Non-pigmented ciliary epithelial cell (primary cell): Measurements from ENCODE around the gene DDIT4L.
"Not testable (repeated sequence)": the region's sequence is repeated elsewhere in the genome, so short reads cannot be mapped to it uniquely, and the experiment has no call there.

Source experiments
- DNase-seq: peaks from one replicate; pipeline ENCODE4 v3.0.0-alpha.2; 2010; ENCODE audit warnings: low read depth

Gene DDIT4L

GRCh38 chr4:100166297-100167039 is 23.8 kb downstream of the DDIT4L start:
- no peak for DNase-seq

- no peak for DNase-seq
Observed at GRCh38 chr4:100165809-100166208, 24.5 kb downstream of the DDIT4L start.

- DNase-seq = no peak
Observed at GRCh38 chr4:100164808-100165760, 25.2 kb downstream of the DDIT4L start.

GRCh38 chr4:100162027-100162685 is 28.1 kb downstream of the DDIT4L start:
- DNase-seq = no peak

- DNase-seq = no peak
Observed at GRCh38 chr4:100149190-100149589, 41.1 kb downstream of the DDIT4L start.

- no peak for DNase-seq
Observed at GRCh38 chr4:100147684-100148083, 42.6 kb downstream of the DDIT4L start.

GRCh38 chr4:100147198-100147597 is 43.1 kb downstream of the DDIT4L start:
- DNase-seq = no peak

GRCh38 chr4:100146756-100147155 is 43.5 kb downstream of the DDIT4L start:
- DNase-seq = no peak

- DNase-seq = not testable (repeated sequence)
Observed at GRCh38 chr4:100137320-100137719, 52.9 kb downstream of the DDIT4L start.
